NCI-H2196 (cell line): ENCODE results near the gene NCOR2.

Experiments
- DNase-seq: peaks from one replicate; lab custom pipeline; 2025; ENCODE audit not compliant: unreplicated experiment; lab: John Stamatoyannopoulos, UW

Gene NCOR2

GRCh38 chr12:124566997-124567672 is at the start of gene NCOR2:
Gene NCOR2 (minus strand): TSS chr12:124567612. CDS start chr12:124495251, 72,361 bp downstream.
- DNase-seq, result no peak

GRCh38 chr12:124616394-124617221 is 49.2 kb upstream of the NCOR2 start:
- no peak for DNase-seq

- DNase-seq, result no peak
These were observed 47.3 kb upstream of the NCOR2 start for GRCh38 chr12:124614512-124615292.

GRCh38 chr12:124613151-124613585 is 45.8 kb upstream of the NCOR2 start:
- peak; percentile 26 for DNase-seq

GRCh38 chr12:124612410-124612680 is 44.9 kb upstream of the NCOR2 start:
- no peak for DNase-seq

GRCh38 chr12:124611559-124612409 is 44.4 kb upstream of the NCOR2 start:
- DNase-seq, result no peak

- DNase-seq, result no peak
These were observed 43.5 kb upstream of the NCOR2 start for GRCh38 chr12:124610629-124611558.

- DNase-seq, result no peak
These were observed 42.7 kb upstream of the NCOR2 start for GRCh38 chr12:124610021-124610612.

- peak; percentile 95 for DNase-seq
These were observed 41.9 kb upstream of the NCOR2 start for GRCh38 chr12:124609041-124609989.

GRCh38 chr12:124608450-124608870 is 41.0 kb upstream of the NCOR2 start:
- DNase-seq, result no peak

- no peak for DNase-seq
These were observed 40.4 kb upstream of the NCOR2 start for GRCh38 chr12:124607681-124608425.

- DNase-seq, result no peak
These were observed 38.7 kb upstream of the NCOR2 start for GRCh38 chr12:124605883-124606774.

- DNase-seq, result peak; percentile 15
These were observed 37.9 kb upstream of the NCOR2 start for GRCh38 chr12:124605150-124605882.

GRCh38 chr12:124604264-124604680 is 36.9 kb upstream of the NCOR2 start:
- no peak for DNase-seq

GRCh38 chr12:124603831-124604251 is 36.4 kb upstream of the NCOR2 start:
- DNase-seq, result no peak

GRCh38 chr12:124603100-124603541 is 35.7 kb upstream of the NCOR2 start:
- DNase-seq, result no peak
